Spleen (tissue), 7 donors: Measurements from ENCODE around the gene FGGY.

Source experiments
- CTCF ChIP-seq, 11 experiments: fragments of 200-600 bp in 7 of 11; fragments of 450-650 bp in 4 of 11; sonication (generic) in 4 of 11; IDR thresholded peaks in 8 of 11; conservative IDR thresholded peaks in 3 of 11; 1 replicate in 7 of 11; 2 replicates in 4 of 11; pipeline versions ENCODE4 v1.4.0 to v1.8.0; 2016 to 2021; ENCODE audit warnings: antibody characterized with exemption in 11 of 11, inconsistent platforms in 4 of 11, mild to moderate bottlenecking in 1 of 11
- POLR2A ChIP-seq, 3 donors: fragments of 450-650 bp; IDR thresholded peaks; one replicate each; pipeline ENCODE4 v1.5.1; 2017; ENCODE audit warnings: antibody characterized with exemption in 3 of 3, mild to moderate bottlenecking in 1 of 3
- POLR2AphosphoS5 ChIP-seq, 3 donors: sonication (generic); formaldehyde crosslinking; IDR thresholded peaks; one replicate each; pipeline ENCODE4 v1.5.1; 2017; ENCODE audit warnings: antibody characterized with exemption in 3 of 3
- donor health status: DM: no; HTN: no; CAD: no; lungs with moderate emphysema.
- donor health status: DM: no; HTN: no; CAD: no.
- donor health status: DM: no; HTN: no; CAD: no.

GRCh38 chr1:59452026-59452425 lies 155.1 kb downstream of the FGGY start:
- TF ChIP-seq POLR2A (IDR thresholded peaks at IDR 0.05) (no peak), CTCF (IDR thresholded peaks at IDR 0.05 in 8 of 11, conservative IDR thresholded peaks at IDR 0.05 in 3 of 11) (no peak), POLR2AphosphoS5 (IDR thresholded peaks at IDR 0.05) (no peak)
